ENCODE results near the gene PCDH20.

- TF ChIP-seq CTCF (conservative IDR thresholded peaks at IDR 0.05; ENCODE audit: low read depth, low read length): no peak
- no peak for TF ChIP-seq EZH2 (IDR thresholded peaks at IDR 0.05; ENCODE audit: borderline replicate concordance, low read depth, low read length, poor library complexity, severe bottlenecking)
These were observed 45.1 kb downstream of the PCDH20 start for GRCh38 chr13:61370520-61370919.

All from A673 (cell line).